ENCODE results near the gene PRORP. TPM values are rescaled to one million over a fixed set of nuclear protein-coding genes. Genes with fewer than 3 reads are reported as not detected.

The PRORP gene
- total RNA-seq, 1 experiment from 2014 or later: 34.5 TPM

DNA sequence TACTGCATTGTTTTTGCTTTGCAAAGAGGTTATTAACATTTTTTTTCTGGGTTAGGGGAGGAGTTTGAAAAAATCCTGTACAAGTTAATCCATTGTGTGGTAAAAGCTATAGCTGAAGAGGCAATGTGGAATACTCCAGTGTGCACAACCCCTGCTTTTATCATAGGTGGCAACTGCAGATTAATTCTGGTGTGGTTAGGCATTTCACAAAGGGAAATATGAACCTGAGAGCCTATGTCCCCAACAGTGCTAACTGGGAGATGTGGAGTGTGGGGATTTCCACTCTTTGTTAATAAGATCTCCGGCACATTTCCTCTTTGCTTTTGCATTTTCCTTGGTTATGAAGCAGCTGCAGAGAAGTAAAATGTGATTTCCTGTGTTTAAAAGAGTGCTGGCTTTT is 33.6 kb downstream of the PRORP start:
- no peak overlapping the region for H3K27ac Mint-ChIP-seq (ENCODE audit: unreplicated experiment)
- intact Hi-C loops (cut with micrococcal nuclease; ENCODE audit: unreplicated experiment): no loop called here
- peaks cover 33% of the 10 kb centered on the region for H3K4me1 ChIP-seq
- no peaks in the 10 kb centered on the region for H3K9me3 Mint-ChIP-seq (ENCODE audit: unreplicated experiment)
- H3K27me3 Mint-ChIP-seq (ENCODE audit: insufficient read depth, unreplicated experiment): no peaks in the 10 kb centered on the region
- peaks cover 19% of the 10 kb centered on the region for H3K4me1 Mint-ChIP-seq (ENCODE audit: low read depth, unreplicated experiment)
- H3K9me3 ChIP-seq: no peaks in the 10 kb centered on the region
- no TSS peak for BruUV-seq (replicated peaks)
- ChIA-PET CTCF (interaction anchor here (0.6 kb wide), 1 partner anchor 645 kb away, joined by 3 read pairs; no protein-coding TSS in a partner anchor), POLR2A (no interaction called here)
- H3K36me3 Mint-ChIP-seq (ENCODE audit: insufficient read depth, unreplicated experiment): peaks cover 10% of the 10 kb centered on the region
- H3K27me3 ChIP-seq (replicated peaks; ENCODE audit: control insufficient read depth, insufficient read depth, low read length): no peaks in the 10 kb centered on the region
- no peak for TF ChIP-seq CTCF (IDR thresholded peaks at IDR 0.05; ENCODE audit: insufficient read depth in 1 of 2, low read depth in 1 of 2, low read length in 1 of 2, severe bottlenecking in 1 of 2, unreplicated experiment in 1 of 2)
- no peak overlapping the region for H3K4me3 ChIP-seq (ENCODE audit: low read depth, low read length)
- no peak overlapping the region for H3K4me3 Mint-ChIP-seq (ENCODE audit: unreplicated experiment)
- DNase-seq: no peak
- no peaks in the 10 kb centered on the region for H3K36me3 ChIP-seq (ENCODE audit: control insufficient read depth, insufficient read depth, low read length)

DNA sequence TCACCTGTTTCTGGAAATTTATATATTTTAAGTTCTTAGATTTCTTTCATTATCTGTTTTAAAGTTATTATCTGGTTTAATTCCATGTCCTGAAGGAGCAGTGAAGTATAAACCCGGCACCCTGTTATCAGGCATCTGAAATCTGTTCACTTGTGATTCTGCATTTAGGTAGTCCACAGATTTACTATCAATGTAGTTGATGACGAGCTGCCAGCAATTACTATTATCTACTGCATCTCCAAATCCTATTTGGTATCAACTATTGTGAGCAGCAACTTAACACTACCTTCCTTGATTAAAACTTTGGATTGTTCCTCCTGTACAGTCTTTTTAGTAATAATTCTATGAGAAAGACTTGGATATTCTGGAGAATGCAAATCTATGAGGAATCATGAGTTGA is 36.1 kb downstream of the PRORP start:
- intact Hi-C loops (cut with micrococcal nuclease; ENCODE audit: unreplicated experiment): no loop called here
- ChIA-PET CTCF (no interaction called here), POLR2A (no interaction called here)
- no peak for TF ChIP-seq CTCF (IDR thresholded peaks at IDR 0.05; ENCODE audit: insufficient read depth in 1 of 2, low read depth in 1 of 2, low read length in 1 of 2, severe bottlenecking in 1 of 2, unreplicated experiment in 1 of 2)
- Histone ChIP-seq H3K4me3 (ENCODE audit: low read depth, low read length) (no peak overlapping the region), H3K4me1 (peaks cover 37% of the 10 kb centered on the region), H3K27me3 (replicated peaks; ENCODE audit: control insufficient read depth, insufficient read depth, low read length) (no peaks in the 10 kb centered on the region), H3K9me3 (no peaks in the 10 kb centered on the region), H3K36me3 (ENCODE audit: control insufficient read depth, insufficient read depth, low read length) (no peaks in the 10 kb centered on the region)
- no peak overlapping the region for H3K4me3 Mint-ChIP-seq (ENCODE audit: unreplicated experiment)
- no peaks in the 10 kb centered on the region for H3K9me3 Mint-ChIP-seq (ENCODE audit: unreplicated experiment)
- H3K36me3 Mint-ChIP-seq (ENCODE audit: insufficient read depth, unreplicated experiment): peaks cover 10% of the 10 kb centered on the region
- no peak for DNase-seq
- BruUV-seq (replicated peaks): no TSS peak
- peak overlapping the region; percentile 63 for H3K27ac Mint-ChIP-seq (ENCODE audit: unreplicated experiment)
- H3K27me3 Mint-ChIP-seq (ENCODE audit: insufficient read depth, unreplicated experiment): no peaks in the 10 kb centered on the region
- H3K4me1 Mint-ChIP-seq (ENCODE audit: low read depth, unreplicated experiment): peaks cover 25% of the 10 kb centered on the region

- peaks cover 25% of the 10 kb centered on the region for H3K4me1 Mint-ChIP-seq (ENCODE audit: low read depth, unreplicated experiment)
- no TSS peak for BruUV-seq (replicated peaks)
These were observed 36.8 kb downstream of the PRORP start for GRCh38 chr14:35158951-35159653.

More at GRCh38 chr14:35158951-35159653, 36.8 kb downstream of the PRORP start:
- Histone ChIP-seq H3K36me3 (ENCODE audit: control insufficient read depth, insufficient read depth, low read length) (no peaks in the 10 kb centered on the region), H3K9me3 (no peaks in the 10 kb centered on the region), H3K4me1 (peaks cover 33% of the 10 kb centered on the region), H3K27me3 (replicated peaks; ENCODE audit: control insufficient read depth, insufficient read depth, low read length) (no peaks in the 10 kb centered on the region), H3K4me3 (ENCODE audit: low read depth, low read length) (no peak overlapping the region)
- Mint-ChIP-seq H3K27ac (ENCODE audit: unreplicated experiment) (peak overlapping the region; percentile 63), H3K36me3 (ENCODE audit: insufficient read depth, unreplicated experiment) (peaks cover 10% of the 10 kb centered on the region), H3K27me3 (ENCODE audit: insufficient read depth, unreplicated experiment) (no peaks in the 10 kb centered on the region), H3K4me3 (ENCODE audit: unreplicated experiment) (peak overlapping the region; percentile 15), H3K9me3 (ENCODE audit: unreplicated experiment) (no peaks in the 10 kb centered on the region)
- peak in 1 of 2 experiments; percentile 23 for DNase-seq
- ChIA-PET POLR2A (no interaction called here), CTCF (no interaction called here)
- intact Hi-C loops (cut with micrococcal nuclease; ENCODE audit: unreplicated experiment): no loop called here
- no peak for TF ChIP-seq CTCF (IDR thresholded peaks at IDR 0.05; ENCODE audit: insufficient read depth in 1 of 2, low read depth in 1 of 2, low read length in 1 of 2, severe bottlenecking in 1 of 2, unreplicated experiment in 1 of 2)

Measured in Caco-2 (cell line).